HG03175 (cell line): ENCODE measurements around the gene CYP4F12.

Source experiments
- ATAC-seq: cut with Tn5 transposase; IDR thresholded peaks from one replicate; pipeline ENCODE4 v1.9.1; 2021; ENCODE audit warnings: mild to moderate bottlenecking, moderate library complexity; ENCODE audit not compliant: unreplicated experiment

The CYP4F12 gene

GRCh38 chr19:15672580-15673175 is at the start of gene CYP4F12:
Gene CYP4F12, plus strand, starts transcription at chr19:15673087. Its CDS starts 443 bp downstream, at chr19:15673530.
- ATAC-seq = no peak

GRCh38 chr19:15623711-15624318 is 49.1 kb upstream of the CYP4F12 start:
- ATAC-seq = no peak

- no peak for ATAC-seq
These were observed 44.5 kb upstream of the CYP4F12 start for GRCh38 chr19:15628236-15629002.

- ATAC-seq = no peak
These were observed 43.6 kb upstream of the CYP4F12 start for GRCh38 chr19:15629003-15629880.

- ATAC-seq = no peak
These were observed 41.1 kb upstream of the CYP4F12 start for GRCh38 chr19:15631817-15632216.

GRCh38 chr19:15633082-15633835 is 39.6 kb upstream of the CYP4F12 start:
- no peak for ATAC-seq

GRCh38 chr19:15634105-15634504 is 38.8 kb upstream of the CYP4F12 start:
- ATAC-seq = no peak

- ATAC-seq = no peak
These were observed 37.7 kb upstream of the CYP4F12 start for GRCh38 chr19:15635016-15635805.

GRCh38 chr19:15636026-15636425 is 36.9 kb upstream of the CYP4F12 start:
- no peak for ATAC-seq

GRCh38 chr19:15639596-15639995 is 33.3 kb upstream of the CYP4F12 start:
- ATAC-seq = no peak

- no peak for ATAC-seq
These were observed 32.5 kb upstream of the CYP4F12 start, which contains the start of gene CYP4F3 for GRCh38 chr19:15640294-15640903. Gene CYP4F3, plus strand, starts transcription at chr19:15640897. Its CDS starts 519 bp downstream, at chr19:15641416.

GRCh38 chr19:15640904-15641597 is 31.8 kb upstream of the CYP4F12 start:
- no peak for ATAC-seq

GRCh38 chr19:15641901-15642491 is 30.9 kb upstream of the CYP4F12 start:
- no peak for ATAC-seq

GRCh38 chr19:15642807-15643206 is 30.1 kb upstream of the CYP4F12 start:
- no peak for ATAC-seq

- no peak for ATAC-seq
These were observed 29.5 kb upstream of the CYP4F12 start for GRCh38 chr19:15643387-15643786.

GRCh38 chr19:15644066-15644741 is 28.7 kb upstream of the CYP4F12 start:
- ATAC-seq = no peak

GRCh38 chr19:15644816-15645215 is 28.1 kb upstream of the CYP4F12 start:
- no peak for ATAC-seq

- no peak for ATAC-seq
These were observed 23.4 kb upstream of the CYP4F12 start for GRCh38 chr19:15649526-15649925.
